HL-60/S4 treated with retinoic acid at 250 ng/mL for 4 days and 3 days (cell line): Measurements from ENCODE around the gene C19orf67.

Source experiments
- in situ Hi-C: fragments of 300-500 bp; cut with MboI; formaldehyde crosslinking; loops from 2 replicates; pipeline ENCODE4 v1.7.0; 2022; ENCODE audit warnings: low sequenced_read_pairs

The C19orf67 gene

GRCh38 chr19:14085309-14085995, at the start of gene C19orf67:
Gene C19orf67 (minus strand): TSS chr19:14085783. CDS start chr19:14085627, 156 bp downstream.
- in situ Hi-C loops, result no loop called here

GRCh38 chr19:14135355-14135754, 49.8 kb upstream of the C19orf67 start:
- in situ Hi-C loops, result no loop called here

GRCh38 chr19:14127929-14128509, 42.4 kb upstream of the C19orf67 start:
- in situ Hi-C loops, result no loop called here

- in situ Hi-C loops, result no loop called here
Observed at GRCh38 chr19:14127176-14127575, 41.6 kb upstream of the C19orf67 start.

- in situ Hi-C loops, result no loop called here
Observed at GRCh38 chr19:14122924-14123323, 37.3 kb upstream of the C19orf67 start.

GRCh38 chr19:14120497-14120780, 34.9 kb upstream of the C19orf67 start:
- in situ Hi-C loops, result no loop called here

- in situ Hi-C loops, result no loop called here
Observed at GRCh38 chr19:14119644-14120496, 34.3 kb upstream of the C19orf67 start.

GRCh38 chr19:14119146-14119545, 33.6 kb upstream of the C19orf67 start:
- in situ Hi-C loops, result no loop called here

- in situ Hi-C loops, result no loop called here
Observed at GRCh38 chr19:14118165-14119051, 32.8 kb upstream of the C19orf67 start.

- in situ Hi-C loops, result no loop called here
Observed at GRCh38 chr19:14117668-14118164, 32.1 kb upstream of the C19orf67 start, which contains the start of gene PRKACA. Gene PRKACA (minus strand): TSS chr19:14117762. CDS start chr19:14117547, 215 bp downstream.

- in situ Hi-C loops, result no loop called here
Observed at GRCh38 chr19:14116918-14117578, 31.5 kb upstream of the C19orf67 start.

GRCh38 chr19:14116525-14116917, 30.9 kb upstream of the C19orf67 start:
- in situ Hi-C loops, result no loop called here

GRCh38 chr19:14115756-14116155, 30.2 kb upstream of the C19orf67 start:
- in situ Hi-C loops, result no loop called here

GRCh38 chr19:14114854-14115253, 29.3 kb upstream of the C19orf67 start:
- in situ Hi-C loops, result no loop called here

- in situ Hi-C loops, result no loop called here
Observed at GRCh38 chr19:14114439-14114838, 28.9 kb upstream of the C19orf67 start.

GRCh38 chr19:14113762-14114414, 28.3 kb upstream of the C19orf67 start:
- in situ Hi-C loops, result no loop called here

- in situ Hi-C loops, result no loop called here
Observed at GRCh38 chr19:14112809-14113385, 27.3 kb upstream of the C19orf67 start.

- in situ Hi-C loops, result no loop called here
Observed at GRCh38 chr19:14112051-14112808, 26.6 kb upstream of the C19orf67 start.

GRCh38 chr19:14111486-14111885, 25.9 kb upstream of the C19orf67 start:
- in situ Hi-C loops, result no loop called here
